SJCRH30 (cell line): ENCODE measurements around the gene ZNF318. TPM values are rescaled to one million over a fixed set of nuclear protein-coding genes. Genes with fewer than 3 reads are reported as not detected.
"Not testable (repeated sequence)": the region's sequence is repeated elsewhere in the genome, so short reads cannot be mapped to it uniquely, and the experiment has no call there.

Source experiments
- DNase-seq, 2 experiments: peaks; one replicate each; pipeline ENCODE4 v3.0.0-alpha.2; 2015 to 2020
- H3K27ac ChIP-seq: fragments of 250-450 bp; sonication (Bioruptor Pico); 2 replicates; pipeline ENCODE4 v1.5.1; 2020; ENCODE audit warnings: mild to moderate bottlenecking, moderate library complexity
- H3K27me3 ChIP-seq: fragments of 250-450 bp; sonication (Bioruptor Pico); 2 replicates; pipeline ENCODE4 v1.5.1; 2020; ENCODE audit warnings: mild to moderate bottlenecking, moderate library complexity
- H3K36me3 ChIP-seq: fragments of 250-450 bp; sonication (Bioruptor Pico); 2 replicates; pipeline ENCODE4 v1.5.1; 2020; ENCODE audit warnings: mild to moderate bottlenecking, moderate library complexity
- H3K4me1 ChIP-seq: fragments of 250-450 bp; sonication (Bioruptor Pico); 2 replicates; pipeline ENCODE4 v1.5.1; 2020; ENCODE audit warnings: mild to moderate bottlenecking, moderate library complexity
- H3K4me3 ChIP-seq: fragments of 250-450 bp; sonication (Bioruptor Pico); 2 replicates; pipeline ENCODE4 v1.5.1; 2020; ENCODE audit warnings: mild to moderate bottlenecking, moderate library complexity
- H3K9me3 ChIP-seq: fragments of 250-450 bp; sonication (Bioruptor Pico); replicated peaks from 2 replicates; pipeline ENCODE4 v1.5.1; 2020; ENCODE audit warnings: mild to moderate bottlenecking, moderate library complexity
- total RNA-seq: library from RNA; depleted of rRNA; stranded (reverse); fragments of >200 nt; shearing (Covaris generic); gene quantifications from 2 replicates; pipeline ENCODE4 v1.2.3, GENCODE V29; 2014; rRNA removed

The ZNF318 gene, protein sequence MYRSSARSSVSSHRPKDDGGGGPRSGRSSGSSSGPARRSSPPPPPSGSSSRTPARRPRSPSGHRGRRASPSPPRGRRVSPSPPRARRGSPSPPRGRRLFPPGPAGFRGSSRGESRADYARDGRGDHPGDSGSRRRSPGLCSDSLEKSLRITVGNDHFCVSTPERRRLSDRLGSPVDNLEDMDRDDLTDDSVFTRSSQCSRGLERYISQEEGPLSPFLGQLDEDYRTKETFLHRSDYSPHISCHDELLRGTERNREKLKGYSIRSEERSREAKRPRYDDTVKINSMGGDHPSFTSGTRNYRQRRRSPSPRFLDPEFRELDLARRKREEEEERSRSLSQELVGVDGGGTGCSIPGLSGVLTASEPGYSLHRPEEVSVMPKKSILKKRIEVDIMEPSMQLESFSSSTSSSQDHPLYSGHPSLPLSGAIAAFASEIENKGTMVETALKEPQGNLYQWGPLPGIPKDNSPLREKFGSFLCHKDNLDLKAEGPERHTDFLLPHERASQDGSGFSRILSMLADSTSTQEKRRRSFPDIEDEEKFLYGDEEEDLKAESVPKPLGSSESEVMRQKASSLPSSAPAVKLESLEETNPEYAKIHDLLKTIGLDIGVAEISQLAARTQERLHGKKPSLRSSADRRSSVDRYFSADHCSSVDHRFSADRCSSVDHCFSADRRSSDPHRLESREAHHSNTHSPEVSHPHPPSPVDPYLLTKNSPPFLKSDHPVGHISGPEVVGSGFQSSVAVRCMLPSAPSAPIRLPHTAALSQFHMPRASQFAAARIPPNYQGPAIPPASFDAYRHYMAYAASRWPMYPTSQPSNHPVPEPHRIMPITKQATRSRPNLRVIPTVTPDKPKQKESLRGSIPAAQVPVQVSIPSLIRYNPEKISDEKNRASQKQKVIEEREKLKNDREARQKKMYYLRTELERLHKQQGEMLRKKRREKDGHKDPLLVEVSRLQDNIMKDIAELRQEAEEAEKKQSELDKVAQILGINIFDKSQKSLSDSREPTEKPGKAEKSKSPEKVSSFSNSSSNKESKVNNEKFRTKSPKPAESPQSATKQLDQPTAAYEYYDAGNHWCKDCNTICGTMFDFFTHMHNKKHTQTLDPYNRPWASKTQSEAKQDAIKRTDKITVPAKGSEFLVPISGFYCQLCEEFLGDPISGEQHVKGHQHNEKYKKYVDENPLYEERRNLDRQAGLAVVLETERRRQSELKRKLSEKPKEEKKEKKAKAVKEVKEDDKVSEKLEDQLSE (N-terminal part only)
- total RNA-seq = 17.2 and 17.7 TPM in 2 replicates

- peak within 1 kb of the TSS; percentile 25; the same call in 1 of the 2 replicates for H3K27ac ChIP-seq
- peaks cover 4% of the 10 kb centered on the region; the same call in 1 of the 2 replicates for H3K4me1 ChIP-seq
- DNase-seq = peak; percentile 94 to 98
- peak within 1 kb of the TSS; percentile 70 for H3K4me3 ChIP-seq
- peaks cover 9% of the 10 kb centered on the region; the same call in 1 of the 2 replicates for H3K36me3 ChIP-seq
- no peaks in the 10 kb centered on the region for H3K27me3 ChIP-seq
- H3K9me3 ChIP-seq = no peaks in the 10 kb centered on the region
These were observed at the start of gene ZNF318 for GRCh38 chr6:43369174-43370002. TSS of gene ZNF318 (minus strand) at chr6:43369647. CDS start at chr6:43369365, 282 bp downstream.

DNA sequence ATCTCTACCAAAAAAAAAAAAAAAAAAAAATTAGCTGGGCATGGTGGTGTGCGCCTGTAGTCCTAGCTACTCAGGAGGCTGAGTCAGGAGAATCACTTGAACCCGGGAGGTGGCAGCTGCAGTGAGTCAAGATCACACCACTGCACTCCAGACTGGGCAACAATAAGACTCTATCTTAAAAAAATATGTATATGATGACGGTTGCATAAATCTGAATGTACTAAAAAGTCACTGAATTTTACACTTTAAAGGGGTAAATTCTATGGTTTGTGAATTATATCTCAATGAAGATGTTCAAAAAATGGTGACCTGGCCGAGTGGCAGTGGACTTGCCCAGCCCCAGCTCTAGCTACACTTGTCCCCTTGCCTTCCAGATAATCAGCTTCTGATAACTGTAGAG is 47.5 kb upstream of the ZNF318 start:
- Histone ChIP-seq H3K4me3 (no peak overlapping the region), H3K36me3 (no peaks in the 10 kb centered on the region), H3K4me1 (no peaks in the 10 kb centered on the region), H3K9me3 (0 out of 2 replicates have a peak, but pooled peaks cover 3% of the 10 kb centered on the region), H3K27me3 (no peaks in the 10 kb centered on the region), H3K27ac (no peak overlapping the region)
- no peak for DNase-seq

DNA sequence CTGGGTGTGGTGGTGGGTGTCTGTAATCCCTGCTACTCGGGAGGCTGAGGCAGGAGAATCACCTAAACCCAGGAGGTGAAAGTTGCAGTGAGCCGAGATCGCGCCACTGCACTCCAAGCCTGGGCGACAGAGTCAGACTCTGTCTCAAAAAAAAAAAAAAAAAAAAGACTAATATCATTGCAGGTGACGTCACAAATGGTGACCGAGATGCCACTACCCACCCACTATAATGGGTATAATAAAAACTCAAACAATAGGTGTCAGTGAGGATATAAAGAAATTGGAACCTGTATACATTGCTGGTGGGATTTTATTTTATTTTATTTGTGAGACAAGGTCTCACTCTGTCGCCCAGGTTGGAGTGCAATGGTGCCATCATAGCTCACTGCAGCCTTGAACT is 45.8 kb upstream of the ZNF318 start:
- not testable (repeated sequence) for H3K9me3 ChIP-seq, DNase-seq, H3K4me1 ChIP-seq, H3K27me3 ChIP-seq, H3K4me3 ChIP-seq, H3K27ac ChIP-seq, H3K36me3 ChIP-seq

- H3K4me1 ChIP-seq = no peaks in the 10 kb centered on the region
- no peaks in the 10 kb centered on the region for H3K9me3 ChIP-seq
- DNase-seq = no peak
- H3K27me3 ChIP-seq = no peaks in the 10 kb centered on the region
- no peak overlapping the region for H3K27ac ChIP-seq
- no peaks in the 10 kb centered on the region for H3K36me3 ChIP-seq
- no peak overlapping the region for H3K4me3 ChIP-seq
These were observed 43.6 kb upstream of the ZNF318 start for GRCh38 chr6:43413002-43413401.

DNA sequence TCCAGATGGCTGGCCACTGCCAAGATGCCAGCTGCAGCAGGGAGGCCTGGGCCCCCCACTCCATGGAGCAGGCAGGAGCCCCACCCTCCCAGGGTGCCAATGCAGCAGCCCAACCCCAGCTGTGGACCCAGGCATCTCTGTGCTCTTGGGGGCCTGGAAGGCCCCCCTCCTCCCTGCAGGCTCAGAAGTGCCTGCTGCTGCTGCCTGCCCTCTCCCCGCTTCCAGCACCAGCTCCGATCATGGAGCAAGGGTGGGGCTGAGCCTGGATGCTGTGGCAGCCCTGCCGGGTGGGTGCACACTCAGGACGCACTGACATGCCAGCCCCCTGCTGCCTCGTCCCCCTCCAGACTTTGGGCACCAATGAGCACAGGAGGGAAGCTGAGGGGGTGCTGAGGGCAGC is 43.1 kb upstream of the ZNF318 start:
- Histone ChIP-seq H3K4me1 (no peaks in the 10 kb centered on the region), H3K9me3 (no peaks in the 10 kb centered on the region), H3K27ac (no peak overlapping the region), H3K4me3 (no peak overlapping the region), H3K36me3 (no peaks in the 10 kb centered on the region), H3K27me3 (no peaks in the 10 kb centered on the region)
- no peak for DNase-seq

GRCh38 chr6:43410776-43411175 is 41.3 kb upstream of the ZNF318 start:
- not testable (repeated sequence) for H3K36me3 ChIP-seq, H3K4me3 ChIP-seq, DNase-seq, H3K27me3 ChIP-seq, H3K9me3 ChIP-seq, H3K4me1 ChIP-seq, H3K27ac ChIP-seq

DNA sequence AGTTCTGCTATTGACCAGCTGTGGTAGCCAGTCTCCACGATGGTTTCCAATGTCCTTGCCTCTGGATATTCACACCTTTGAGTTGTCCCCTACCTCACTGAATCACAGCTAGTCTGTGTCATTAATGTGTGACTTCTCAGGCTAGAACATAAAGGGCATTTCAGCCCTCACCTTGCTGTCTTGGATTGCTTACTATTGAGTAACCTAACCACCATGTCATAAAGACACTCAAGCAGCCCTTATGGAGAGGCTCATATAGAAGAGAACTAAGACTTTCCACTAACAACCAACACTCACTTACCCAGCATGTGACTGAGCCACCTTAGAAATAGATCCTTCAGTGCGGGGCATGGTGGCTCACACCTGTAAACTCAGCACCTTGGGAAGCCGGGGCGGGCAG is 38.8 kb upstream of the ZNF318 start:
- Histone ChIP-seq H3K27ac (no peak overlapping the region), H3K4me3 (no peak overlapping the region), H3K36me3 (no peaks in the 10 kb centered on the region), H3K4me1 (no peaks in the 10 kb centered on the region), H3K27me3 (no peaks in the 10 kb centered on the region), H3K9me3 (no peaks in the 10 kb centered on the region)
- DNase-seq = no peak

GRCh38 chr6:43407296-43407695 is 37.8 kb upstream of the ZNF318 start:
- H3K4me1 ChIP-seq = no peaks in the 10 kb centered on the region

GRCh38 chr6:43405354-43405753 is 35.9 kb upstream of the ZNF318 start:
- H3K4me1 ChIP-seq = no peaks in the 10 kb centered on the region
- no peaks in the 10 kb centered on the region for H3K36me3 ChIP-seq
- DNase-seq = no peak
- H3K4me3 ChIP-seq = no peak overlapping the region
- H3K27me3 ChIP-seq = no peaks in the 10 kb centered on the region
- no peak overlapping the region for H3K27ac ChIP-seq
- no peaks in the 10 kb centered on the region for H3K9me3 ChIP-seq

More at GRCh38 chr6:43407296-43407695, 37.8 kb upstream of the ZNF318 start:
- Histone ChIP-seq H3K27me3 (no peaks in the 10 kb centered on the region), H3K9me3 (no peaks in the 10 kb centered on the region), H3K4me3 (no peak overlapping the region), H3K27ac (no peak overlapping the region), H3K36me3 (no peaks in the 10 kb centered on the region)
- DNase-seq = no peak

- Histone ChIP-seq H3K27ac (no peak overlapping the region), H3K4me1 (no peaks in the 10 kb centered on the region), H3K27me3 (no peaks in the 10 kb centered on the region), H3K4me3 (no peak overlapping the region), H3K36me3 (no peaks in the 10 kb centered on the region), H3K9me3 (no peaks in the 10 kb centered on the region)
- peak in 1 of 2 experiments; percentile 10 for DNase-seq
These were observed 33.4 kb upstream of the ZNF318 start for GRCh38 chr6:43402820-43403219.

- H3K27ac ChIP-seq = no peak overlapping the region
- no peaks in the 10 kb centered on the region for H3K9me3 ChIP-seq
- no peak overlapping the region for H3K4me3 ChIP-seq
- H3K27me3 ChIP-seq = no peaks in the 10 kb centered on the region
- no peak for DNase-seq
- no peaks in the 10 kb centered on the region for H3K36me3 ChIP-seq
- no peaks in the 10 kb centered on the region for H3K4me1 ChIP-seq
These were observed 32.3 kb upstream of the ZNF318 start for GRCh38 chr6:43401730-43402129.

GRCh38 chr6:43399932-43400487 is 30.6 kb upstream of the ZNF318 start:
- Histone ChIP-seq H3K4me1 (no peaks in the 10 kb centered on the region), H3K9me3 (no peaks in the 10 kb centered on the region), H3K36me3 (no peaks in the 10 kb centered on the region), H3K27ac (no peak overlapping the region), H3K4me3 (no peak overlapping the region), H3K27me3 (no peaks in the 10 kb centered on the region)
- no peak for DNase-seq

- Histone ChIP-seq H3K36me3 (no peaks in the 10 kb centered on the region), H3K4me3 (no peak overlapping the region), H3K9me3 (no peaks in the 10 kb centered on the region), H3K27ac (no peak overlapping the region), H3K4me1 (no peaks in the 10 kb centered on the region), H3K27me3 (0 out of 2 replicates have a peak, but pooled peaks cover 4% of the 10 kb centered on the region)
- DNase-seq = no peak
These were observed 27.1 kb upstream of the ZNF318 start for GRCh38 chr6:43396408-43397149.
